Activated CD4-positive, alpha-beta T cell treated with anti-CD3 and anti-CD28 coated beads, Interleukin-2, amount 50 U/mL, for 16 hours (primary cell): ENCODE data around the gene C22orf23.
A peak's percentile ranks its signal among the peaks of the same experiment; 100 is the strongest.

Source experiments
- DNase-seq: peaks from one replicate; pipeline ENCODE4 v3.0.0-alpha.2; 2020

Gene C22orf23

DNA sequence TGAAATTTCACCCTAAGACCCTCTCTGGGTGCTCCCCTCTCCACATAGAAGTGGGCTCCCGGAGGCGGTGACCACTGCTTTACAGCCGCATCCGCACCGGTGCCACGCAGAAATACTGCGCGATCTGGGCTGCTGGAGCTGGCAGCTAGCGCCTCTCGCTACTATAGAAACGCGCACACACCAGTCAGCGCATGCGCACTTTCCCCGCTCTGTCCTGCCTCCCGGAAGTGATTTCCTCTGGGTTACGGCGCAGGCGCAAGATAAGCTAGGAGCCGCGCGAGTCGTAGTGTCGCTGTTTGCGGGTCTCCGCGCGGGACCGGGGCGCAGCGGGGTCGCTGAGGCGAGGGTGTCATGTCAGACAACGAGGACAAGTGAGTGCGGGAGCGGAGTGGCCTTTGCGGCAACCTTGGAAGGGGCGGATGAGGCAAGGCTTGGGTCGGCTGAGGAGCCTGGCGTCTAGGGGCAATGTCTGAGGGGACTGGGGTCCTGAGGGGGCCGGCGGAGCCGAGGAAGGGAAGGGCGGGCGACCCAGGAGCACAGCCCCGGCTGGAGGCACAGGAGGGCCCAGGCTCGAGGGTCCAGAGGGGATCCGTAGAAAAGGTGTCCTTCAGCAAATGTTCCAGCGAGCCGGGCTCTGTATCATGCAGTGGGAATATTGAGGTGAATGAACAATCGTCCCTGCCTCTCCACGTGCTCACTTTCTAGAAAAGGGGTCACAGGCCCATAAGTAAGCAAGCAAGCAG lies at the start of gene C22orf23, which contains the start of gene POLR2F:
Gene C22orf23, minus strand, starts transcription at position 165 of the 743 bp plus-strand sequence. CDS start 452 bp downstream, outside the sequence.
Gene POLR2F, plus strand, starts transcription at position 263 of the 743 bp plus-strand sequence. Its CDS starts 89 bp downstream, at position 352.
- peak; percentile 97 for DNase-seq

DNA sequence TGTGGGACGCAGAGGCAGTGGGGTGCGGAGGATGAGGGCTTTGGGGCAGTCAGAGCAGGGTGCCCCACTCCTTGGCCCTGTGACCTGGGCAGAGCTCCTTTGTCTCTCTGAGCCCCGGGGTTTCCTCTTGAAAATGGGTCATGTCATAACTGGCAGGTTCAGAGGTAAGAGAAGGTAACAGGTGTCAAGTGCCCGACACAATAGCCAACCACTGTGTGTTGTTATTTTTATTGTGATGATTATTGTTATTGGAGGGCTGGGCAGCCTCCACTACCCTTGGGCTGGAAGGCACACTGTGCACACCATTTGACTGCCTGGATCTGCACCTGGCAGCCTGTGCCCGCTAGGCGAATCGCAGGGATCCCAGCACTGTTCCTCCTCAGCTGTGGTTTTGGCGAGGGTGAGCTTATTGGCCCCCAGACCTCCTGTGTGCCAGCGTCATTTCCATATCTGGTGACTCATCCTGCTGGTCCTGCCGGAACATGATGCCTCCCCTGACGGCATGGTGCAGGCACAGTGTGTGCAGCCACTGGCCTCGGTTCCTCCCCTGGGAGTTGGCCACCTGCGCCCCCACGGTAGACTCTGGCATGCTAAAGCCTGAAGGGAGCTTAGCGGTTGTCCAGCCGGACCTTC lies 46.4 kb upstream of the C22orf23 start:
- peak; percentile 13 for DNase-seq

DNA sequence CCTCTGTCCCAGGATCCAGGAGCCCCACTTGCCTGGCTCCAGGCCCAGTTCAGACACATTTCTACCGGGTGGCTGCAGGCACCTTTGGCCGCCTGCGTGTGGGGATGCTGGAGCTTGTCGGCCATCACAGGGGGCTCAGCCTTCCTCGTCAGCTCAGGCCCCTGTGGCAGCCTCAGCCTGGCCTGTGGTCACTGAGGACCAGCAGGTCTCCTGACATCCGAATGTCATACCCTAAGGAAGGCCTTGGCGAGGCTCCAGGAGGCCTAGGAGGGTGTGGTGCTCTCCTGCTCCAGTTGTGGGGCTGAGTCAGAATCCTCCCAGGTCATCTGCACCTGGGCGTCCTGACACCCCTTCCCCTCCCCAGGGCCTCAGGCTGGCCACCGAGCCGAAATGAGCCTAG lies 45.8 kb upstream of the C22orf23 start:
- no peak for DNase-seq

DNA sequence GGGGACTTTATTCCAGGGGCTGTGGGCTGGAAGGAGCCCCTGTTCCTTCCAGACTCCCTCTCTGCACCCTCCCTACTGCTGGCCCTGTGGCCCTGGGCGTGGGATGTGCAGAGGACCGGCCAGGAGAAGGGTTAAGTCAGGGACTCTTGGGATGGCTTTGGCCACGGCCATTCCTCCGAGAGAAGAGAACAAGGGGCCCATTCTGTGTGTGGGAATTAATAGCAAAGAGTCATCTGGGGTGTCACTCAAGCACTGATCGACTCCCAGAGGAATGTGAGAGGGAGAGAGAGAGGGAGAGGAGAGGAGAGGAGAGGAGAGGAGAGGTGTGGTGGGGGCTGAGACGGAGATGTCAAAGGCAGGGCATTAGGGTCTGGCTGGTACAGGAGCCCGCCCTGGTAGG lies 45.1 kb upstream of the C22orf23 start:
- no peak for DNase-seq

DNA sequence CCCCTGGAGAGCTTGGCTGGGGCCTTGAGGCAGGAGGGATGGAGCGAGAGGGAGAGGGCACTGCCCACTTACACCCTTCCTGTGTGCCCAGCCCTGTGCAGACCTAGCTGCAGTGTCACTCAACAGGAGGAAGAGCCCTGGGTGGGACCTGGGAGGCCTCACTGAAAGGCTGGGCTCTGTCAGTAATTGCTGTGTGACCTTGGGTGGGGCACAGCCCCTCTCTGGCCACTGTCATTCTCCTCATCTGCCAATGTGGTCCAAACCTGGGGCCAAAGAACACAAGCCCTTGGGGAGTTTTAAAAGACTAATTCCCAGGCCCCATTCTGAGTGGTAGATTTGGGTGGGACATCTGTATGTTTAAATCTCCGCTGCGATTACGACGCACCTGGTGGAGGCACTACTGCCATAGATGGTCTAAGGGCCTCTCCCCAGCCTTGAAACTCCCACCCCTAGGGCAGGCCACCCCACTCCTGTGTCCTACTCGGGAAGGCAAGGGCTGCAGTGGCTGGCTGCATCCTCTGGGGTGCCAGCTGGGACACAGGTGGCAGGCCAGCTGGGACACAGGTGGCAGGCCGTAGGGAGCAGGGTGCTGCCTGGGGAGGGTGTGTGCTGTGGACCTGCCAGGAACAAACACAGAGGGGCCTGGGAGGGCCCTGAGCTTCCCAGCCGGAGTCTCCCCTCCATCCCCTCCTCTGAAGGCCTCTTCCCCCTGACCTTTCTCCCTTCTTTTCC lies 43.3 kb upstream of the C22orf23 start:
- no peak for DNase-seq

DNA sequence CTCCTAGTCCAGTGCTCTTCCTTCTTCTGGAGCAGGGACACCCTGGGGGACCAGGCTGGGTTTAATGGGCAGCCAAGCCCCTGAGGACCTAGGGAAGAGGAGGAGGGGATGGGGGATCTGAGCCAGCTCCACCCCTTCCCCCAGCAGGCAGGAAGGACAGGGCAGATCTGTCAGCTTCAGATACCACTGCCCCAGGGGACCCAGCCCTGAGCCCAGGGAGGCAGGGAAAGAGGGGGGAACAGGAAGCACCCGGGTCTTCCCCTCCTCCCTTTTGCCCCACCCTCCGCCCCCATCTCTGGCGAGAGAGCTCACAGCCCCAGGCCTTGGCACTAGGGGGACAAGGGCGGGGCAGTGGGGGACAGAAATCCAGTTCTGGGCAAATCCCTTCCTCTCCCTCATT lies 42.7 kb upstream of the C22orf23 start:
- no peak for DNase-seq

DNA sequence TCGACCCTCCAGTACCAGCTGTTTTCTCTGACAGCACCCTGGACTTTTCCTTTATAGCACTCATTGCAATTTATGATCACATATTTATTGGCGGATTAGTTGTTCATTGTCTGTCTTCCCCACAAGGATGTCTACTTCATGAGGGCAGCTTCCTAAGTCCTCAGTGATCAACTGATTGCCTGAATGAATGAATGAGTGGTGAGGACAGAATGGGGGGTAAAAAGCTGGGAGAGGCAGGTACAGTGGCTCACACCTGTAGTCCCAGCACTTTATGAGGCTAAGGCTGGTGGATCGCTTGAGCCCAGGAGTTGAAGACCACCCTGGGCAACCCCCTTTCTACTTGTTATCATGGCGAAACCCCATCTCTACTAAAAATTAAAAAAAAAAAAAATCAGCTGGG lies 42.1 kb upstream of the C22orf23 start:
- DNase-seq, result no peak

DNA sequence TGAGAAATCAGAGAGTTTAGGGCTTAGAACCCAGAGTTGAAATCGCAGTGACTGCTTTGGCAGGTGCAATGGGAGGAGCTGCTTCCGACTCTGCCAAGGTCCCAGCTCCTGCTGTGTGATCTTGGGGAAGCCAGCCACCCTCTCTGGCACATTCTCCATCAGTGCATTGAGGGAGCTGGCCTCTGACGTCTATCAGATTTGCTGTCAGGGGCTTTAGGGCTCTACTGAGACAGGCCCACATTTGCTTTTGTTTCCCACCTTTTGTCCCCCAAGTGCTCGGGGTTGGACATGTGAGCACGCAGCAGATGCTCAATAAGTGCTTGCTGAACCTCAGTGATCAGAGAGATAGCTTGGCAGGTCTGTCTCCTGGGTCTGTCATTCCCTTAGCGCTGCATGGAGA lies 41.6 kb upstream of the C22orf23 start:
- DNase-seq, result no peak

DNA sequence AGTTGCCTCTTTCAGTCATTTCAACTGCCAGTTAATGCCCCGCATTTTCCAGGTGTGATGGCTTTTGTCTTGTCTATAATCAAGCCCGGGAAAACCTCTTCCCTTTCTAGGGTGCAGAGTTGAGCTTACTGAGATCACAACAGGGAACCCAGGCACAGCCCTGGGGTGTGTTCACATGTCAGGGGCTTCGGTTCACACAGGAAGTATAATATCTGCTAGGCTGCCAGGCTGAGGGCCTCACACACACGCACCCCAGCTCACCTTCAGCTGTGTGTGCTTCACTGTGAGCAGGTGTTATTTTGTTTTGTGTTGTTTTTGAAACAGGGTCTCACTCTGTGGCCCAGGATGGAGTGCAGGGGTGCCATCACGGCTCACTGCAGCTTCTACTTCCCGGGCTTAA lies 40.6 kb upstream of the C22orf23 start:
- DNase-seq, result no peak

DNA sequence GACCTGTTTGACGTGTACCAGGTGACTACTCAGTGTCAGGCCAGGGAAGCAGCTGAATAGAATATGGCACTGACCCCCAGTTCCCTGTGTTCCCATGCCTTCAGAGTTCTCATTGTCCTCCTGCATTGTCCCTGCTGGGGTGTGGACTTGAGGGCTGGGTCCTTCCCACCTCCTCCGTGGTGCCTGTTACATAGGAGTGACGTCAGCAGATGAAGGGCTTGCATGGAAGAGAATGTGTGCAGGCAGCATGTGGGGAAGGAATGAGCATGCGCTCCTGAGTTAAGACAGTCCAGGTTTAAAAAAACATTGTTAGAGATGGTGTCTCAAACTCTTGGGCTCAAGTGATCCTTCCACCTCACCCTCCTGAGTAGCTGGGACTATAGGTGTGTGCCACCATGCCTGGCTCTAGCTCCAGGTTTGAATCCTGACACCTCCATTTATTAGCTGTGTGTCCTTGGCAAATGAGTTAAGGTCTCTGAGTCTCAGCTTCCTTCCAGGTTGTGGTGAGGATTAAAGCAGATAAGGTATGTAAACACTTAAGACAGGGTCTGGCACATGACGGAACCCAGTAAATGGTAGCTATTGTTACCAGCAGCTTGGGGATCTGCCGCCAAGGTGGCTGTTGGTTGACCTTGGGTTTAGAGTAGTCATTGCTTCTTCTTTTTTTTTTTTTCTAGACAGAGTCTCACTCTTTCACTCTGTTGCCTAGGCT lies 38.5 kb upstream of the C22orf23 start:
- no peak for DNase-seq

DNA sequence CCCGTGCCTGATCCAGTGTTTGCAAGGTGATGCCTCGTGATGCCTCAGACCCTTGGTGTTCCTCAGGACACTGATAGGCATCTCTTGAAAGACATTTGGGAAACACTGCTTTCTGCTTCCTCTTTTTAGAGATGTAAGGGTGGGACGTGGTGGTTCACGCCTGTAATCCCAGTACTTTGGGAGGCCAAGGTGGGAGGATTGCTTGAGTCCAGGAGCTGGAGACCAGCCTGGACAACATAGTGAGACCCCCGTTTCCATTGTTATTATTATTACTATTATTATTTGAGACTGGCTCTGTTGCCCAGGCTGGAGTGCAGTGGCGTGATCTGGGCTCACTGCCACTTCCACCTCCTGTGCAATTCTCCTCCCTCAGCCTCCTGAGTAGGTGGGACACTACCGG lies 37.5 kb upstream of the C22orf23 start:
- no peak for DNase-seq

DNA sequence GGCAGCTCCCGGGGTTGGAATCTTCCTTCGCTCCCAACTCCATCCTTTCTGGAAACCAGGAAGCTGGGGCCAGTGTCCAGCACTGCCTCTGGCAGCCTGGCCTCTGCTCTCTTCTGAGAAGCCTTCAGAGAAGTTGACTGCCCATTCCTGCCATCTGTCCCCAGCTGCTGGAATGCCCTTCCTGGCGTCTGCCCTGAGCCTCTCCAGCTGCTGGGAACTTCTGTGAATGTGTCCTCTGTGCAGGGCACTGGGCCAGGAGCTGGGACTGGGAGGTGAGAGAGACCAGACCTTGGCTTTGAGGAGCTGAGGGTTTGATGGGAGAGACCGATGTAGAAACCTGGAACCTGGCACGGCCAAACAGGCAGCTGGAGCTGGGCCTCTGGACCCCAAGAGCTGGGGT lies 36.9 kb upstream of the C22orf23 start:
- no peak for DNase-seq

DNA sequence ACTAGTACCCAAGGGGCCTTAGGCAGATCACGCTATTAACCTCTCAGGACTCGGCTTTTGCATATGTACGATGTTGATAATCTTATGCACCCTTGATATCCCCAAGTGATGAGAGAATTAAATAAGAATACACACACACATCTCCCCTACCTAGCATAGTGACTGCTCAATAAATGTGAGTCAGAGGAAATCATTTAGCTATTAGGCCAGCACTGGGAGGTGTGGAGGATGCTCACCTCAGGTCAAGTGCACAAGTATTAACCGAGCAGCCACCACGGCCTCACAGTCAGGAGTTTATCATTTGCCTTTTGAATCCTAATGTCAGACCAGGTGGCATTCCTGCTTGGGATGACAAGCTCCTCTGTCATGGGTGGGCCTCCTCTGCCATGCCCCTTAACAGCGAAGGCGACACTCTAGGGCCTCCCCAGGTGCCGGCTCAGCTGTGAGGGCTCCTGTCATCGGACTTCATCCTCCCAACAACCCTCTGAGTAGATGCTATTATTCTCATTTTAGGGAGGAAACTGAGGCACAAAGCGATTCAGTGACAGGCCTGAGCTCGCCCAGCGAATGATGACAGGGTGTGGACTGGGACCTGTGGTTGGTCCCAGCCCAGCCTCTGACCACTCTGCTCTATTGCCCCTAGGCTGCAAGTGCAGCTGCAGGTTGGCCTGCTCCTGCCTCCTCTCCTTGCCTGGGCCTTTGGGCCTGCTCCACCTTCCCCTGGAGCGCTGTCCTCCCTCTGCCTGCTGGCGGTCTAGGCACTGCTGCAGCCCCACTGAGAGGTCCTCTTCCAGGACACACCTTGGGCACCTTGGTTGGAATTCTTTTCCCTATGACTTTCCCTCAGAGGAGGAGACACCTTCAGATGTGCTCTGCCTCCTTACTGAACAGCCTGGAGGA lies 36.0 kb upstream of the C22orf23 start:
- no peak for DNase-seq

DNA sequence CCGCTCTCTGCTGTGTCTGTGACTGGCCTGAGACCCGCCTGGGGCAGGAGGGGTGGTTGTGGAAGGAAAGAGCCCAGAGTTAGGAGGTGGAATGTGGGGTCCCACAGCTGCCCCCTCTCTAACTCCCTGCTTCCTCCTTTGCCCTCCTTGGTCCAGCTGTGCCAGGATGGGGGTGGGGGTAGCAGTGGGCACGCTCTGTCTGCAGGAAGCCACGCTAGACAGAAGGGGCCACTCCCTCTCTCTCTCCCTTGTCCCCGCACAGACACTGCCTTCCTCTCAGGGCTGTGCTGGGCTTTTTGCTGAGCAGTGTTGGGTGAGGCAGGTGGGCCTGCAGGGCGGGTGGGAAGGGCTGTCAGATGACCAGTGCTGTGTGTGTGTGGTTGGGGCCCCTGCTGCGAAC lies 33.0 kb upstream of the C22orf23 start:
- DNase-seq, result no peak

DNA sequence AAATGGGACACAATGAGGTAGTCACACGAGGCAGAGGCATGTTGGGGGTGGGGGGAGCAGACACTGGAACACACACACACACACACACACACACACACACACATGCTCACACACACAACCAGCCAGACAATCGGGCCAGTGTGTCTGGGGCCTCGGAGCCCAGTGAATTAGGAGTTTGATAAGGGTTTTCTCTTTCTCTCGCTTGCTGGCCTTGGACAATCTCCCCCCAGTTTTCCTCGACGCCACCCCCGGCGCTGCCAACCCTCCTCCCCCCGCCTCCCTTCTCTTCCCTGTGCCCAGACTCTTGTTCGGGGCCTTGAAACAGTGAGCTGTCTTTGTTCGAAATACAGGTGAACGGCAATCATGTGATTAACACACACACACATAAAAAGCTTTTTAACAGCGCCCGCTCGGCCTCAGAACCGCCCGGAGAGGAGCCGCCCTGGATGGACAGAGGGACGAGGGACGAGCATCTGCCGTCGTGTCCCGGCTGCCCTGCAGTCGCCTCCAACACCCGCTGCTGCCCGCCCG lies 32.4 kb upstream of the C22orf23 start:
- DNase-seq, result no peak

DNA sequence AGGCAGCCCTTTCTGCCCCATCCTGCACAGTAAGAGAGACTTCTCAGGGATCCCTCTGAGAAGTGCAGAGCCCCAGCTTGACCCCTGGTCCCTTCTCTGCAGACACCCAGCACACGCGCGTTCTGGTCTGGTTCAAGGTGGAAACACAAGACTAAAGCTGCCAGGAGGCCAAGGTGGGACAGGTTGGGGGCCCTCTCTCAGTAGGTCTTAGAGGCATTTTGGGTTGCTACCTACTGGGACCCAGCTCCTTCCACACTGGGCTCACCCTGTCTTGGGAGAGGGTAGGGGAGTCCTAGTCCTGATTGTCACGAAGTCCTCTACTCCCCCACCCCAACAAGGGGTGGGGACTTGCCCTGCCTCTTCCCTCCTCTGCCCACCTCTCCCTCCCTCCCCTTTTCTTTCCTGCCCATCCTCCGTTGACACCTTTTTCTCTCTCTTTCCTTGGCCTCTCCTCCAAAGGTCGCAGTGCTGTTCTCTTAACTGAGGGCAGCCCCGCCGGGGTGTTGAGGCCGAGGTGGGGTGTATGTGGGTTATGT lies 31.7 kb upstream of the C22orf23 start:
- DNase-seq, result no peak

DNA sequence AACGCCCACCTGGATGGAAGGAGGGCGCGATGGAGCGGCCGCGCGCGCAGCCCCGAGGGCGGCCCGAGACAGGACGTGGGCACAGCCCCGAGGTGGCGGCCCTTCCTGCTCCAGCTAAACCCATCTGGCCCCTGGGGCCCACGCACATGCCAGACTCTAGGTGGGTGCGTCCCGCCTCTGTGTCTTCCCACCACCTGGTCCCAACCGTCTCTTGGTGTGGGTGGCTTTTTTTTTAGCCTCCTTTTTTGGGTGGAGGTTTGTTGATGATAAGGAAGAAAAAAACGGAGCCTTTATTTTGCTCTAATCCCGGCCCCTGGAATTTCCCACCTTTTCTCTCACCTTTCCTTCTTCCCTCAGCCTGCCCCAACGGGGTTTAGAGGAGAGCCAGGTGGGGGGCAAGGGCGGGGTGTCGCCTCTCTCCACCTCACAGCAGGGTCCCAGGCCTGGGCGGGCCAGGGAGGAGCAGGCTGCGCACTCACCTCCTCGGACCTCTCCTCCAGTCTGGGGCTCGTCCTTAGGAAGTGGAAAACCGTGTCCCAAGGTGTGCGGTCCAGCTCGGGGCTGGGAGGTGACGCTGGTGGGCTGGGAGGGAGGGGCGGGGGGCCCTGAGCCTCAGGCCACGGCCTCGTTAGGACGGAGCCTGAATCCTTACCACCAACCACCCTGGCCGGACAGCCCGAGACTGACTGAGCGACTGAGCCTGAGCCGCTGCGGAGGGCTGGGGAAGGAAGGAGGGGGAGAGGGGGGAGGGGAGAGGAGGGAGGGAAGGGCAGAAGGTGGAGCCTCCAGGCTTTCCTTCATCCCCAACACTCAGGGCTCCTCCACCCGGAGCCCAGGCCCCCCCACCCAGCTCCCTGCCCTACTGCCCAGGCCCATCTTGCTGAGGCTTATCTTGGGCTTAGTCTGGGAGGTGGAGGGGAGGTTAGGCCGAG lies 30.7 kb upstream of the C22orf23 start, which contains the start of gene SOX10:
Gene SOX10, minus strand, starts transcription at position 696 of the 932 bp plus-strand sequence. CDS start 771 bp downstream, outside the sequence.
- no peak for DNase-seq

DNA sequence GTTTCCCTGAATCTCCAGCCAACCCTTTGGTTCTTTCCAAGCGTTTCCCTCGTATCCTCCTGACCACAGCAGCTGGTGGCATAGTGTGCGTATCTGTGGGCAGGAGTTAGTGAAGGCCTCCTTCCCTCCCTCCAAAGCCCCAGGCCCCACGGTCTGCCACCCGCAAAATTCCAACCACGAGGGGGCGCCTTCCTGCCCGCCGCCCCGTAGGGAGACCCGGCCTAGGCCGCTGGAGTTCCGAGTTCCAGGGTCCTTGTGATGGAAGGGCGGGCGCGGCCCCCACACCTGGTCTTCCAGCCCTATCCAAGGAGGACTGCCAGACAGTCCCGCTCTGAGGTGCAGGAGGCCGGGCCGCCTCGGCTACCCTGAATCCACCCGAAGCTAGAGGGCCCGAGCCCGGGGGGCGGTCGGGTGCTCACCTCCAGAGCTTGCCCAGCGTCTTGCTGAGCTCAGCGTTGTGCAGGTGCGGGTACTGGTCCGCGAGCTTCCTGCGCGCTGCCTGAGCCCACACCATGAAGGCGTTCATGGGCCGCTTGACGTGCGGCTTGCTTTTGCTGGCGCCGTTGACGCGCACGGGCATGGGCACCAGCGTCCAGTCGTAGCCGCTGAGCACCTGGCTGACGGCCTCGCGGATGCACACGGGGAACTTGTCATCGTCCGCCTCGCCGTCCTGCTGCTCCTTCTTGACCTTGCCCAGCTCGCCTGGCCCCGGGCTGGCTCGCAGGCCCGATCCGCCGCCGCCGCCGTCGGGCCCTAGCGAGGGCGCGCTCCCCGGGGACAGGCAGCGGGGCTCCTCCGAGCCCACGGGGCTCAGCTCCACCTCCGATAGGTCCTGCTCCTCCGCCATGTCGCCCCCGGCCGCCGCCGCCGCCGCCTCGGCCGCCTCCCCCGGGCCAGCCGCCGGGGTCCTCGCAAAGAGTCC lies 29.8 kb upstream of the C22orf23 start:
- no peak for DNase-seq

DNA sequence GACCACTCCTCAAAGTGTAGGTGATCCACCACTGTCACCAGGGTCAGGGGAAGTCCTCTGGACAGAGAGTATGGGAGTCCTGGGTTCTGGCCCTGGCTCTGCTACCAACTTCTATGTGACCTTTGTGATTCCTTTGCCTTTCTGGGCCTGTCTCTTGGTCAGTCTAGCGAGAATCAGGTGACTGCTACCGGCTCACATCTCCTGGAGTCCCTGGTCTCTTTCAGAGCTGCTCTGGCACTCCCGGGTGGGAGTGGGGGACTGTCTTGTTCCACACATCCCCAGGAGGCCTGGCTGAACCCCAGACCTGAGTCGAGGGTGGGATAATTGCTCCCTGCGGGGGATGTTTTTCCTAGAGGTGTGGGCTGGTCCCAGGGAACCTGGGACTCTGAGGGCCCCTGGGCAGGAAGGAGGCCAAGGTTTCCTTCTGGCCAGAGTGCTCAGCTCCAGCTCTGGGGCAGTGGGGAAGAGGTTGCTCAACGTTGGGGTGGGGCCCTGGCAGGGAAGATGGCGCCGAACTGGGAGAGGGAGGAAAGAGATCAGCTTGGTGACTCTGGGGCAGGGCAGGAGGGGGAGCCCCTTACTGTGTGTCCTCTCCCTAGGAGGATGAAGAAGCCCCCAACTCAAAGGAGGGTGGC lies 28.9 kb upstream of the C22orf23 start:
- DNase-seq, result no peak
